ENCODE data around the gene HEATR5A.
"Not testable (repeated sequence)": the region's sequence is repeated elsewhere in the genome, so short reads cannot be mapped to it uniquely, and the experiment has no call there.

Gene HEATR5A

GRCh38 chr14:31256534-31257243 is 163.7 kb downstream of the HEATR5A start:
- FAIRE-seq: no peak

- FAIRE-seq: not testable (repeated sequence)
These were observed 164.4 kb downstream of the HEATR5A start for GRCh38 chr14:31255918-31256317.

GRCh38 chr14:31255286-31255685 is 165.1 kb downstream of the HEATR5A start:
- FAIRE-seq: no peak

GRCh38 chr14:31253746-31254471 is 166.4 kb downstream of the HEATR5A start:
- no peak for FAIRE-seq

GRCh38 chr14:31252865-31253264 is 167.5 kb downstream of the HEATR5A start:
- FAIRE-seq: no peak

GRCh38 chr14:31251028-31251958 is 169.1 kb downstream of the HEATR5A start:
- no peak for FAIRE-seq

- no peak for FAIRE-seq
These were observed 175.7 kb downstream of the HEATR5A start for GRCh38 chr14:31244626-31245025.

- no peak for FAIRE-seq
These were observed 176.5 kb downstream of the HEATR5A start for GRCh38 chr14:31243860-31244259.

- not testable (repeated sequence) for FAIRE-seq
These were observed 178.0 kb downstream of the HEATR5A start for GRCh38 chr14:31242161-31242940.
